ENCODE data around the gene CLRN2. TPM values are rescaled to one million over a fixed set of nuclear protein-coding genes. Genes with fewer than 3 reads are reported as not detected.

The CLRN2 gene
- total RNA-seq, 1 experiment from 2014 or later: not detected

DNA sequence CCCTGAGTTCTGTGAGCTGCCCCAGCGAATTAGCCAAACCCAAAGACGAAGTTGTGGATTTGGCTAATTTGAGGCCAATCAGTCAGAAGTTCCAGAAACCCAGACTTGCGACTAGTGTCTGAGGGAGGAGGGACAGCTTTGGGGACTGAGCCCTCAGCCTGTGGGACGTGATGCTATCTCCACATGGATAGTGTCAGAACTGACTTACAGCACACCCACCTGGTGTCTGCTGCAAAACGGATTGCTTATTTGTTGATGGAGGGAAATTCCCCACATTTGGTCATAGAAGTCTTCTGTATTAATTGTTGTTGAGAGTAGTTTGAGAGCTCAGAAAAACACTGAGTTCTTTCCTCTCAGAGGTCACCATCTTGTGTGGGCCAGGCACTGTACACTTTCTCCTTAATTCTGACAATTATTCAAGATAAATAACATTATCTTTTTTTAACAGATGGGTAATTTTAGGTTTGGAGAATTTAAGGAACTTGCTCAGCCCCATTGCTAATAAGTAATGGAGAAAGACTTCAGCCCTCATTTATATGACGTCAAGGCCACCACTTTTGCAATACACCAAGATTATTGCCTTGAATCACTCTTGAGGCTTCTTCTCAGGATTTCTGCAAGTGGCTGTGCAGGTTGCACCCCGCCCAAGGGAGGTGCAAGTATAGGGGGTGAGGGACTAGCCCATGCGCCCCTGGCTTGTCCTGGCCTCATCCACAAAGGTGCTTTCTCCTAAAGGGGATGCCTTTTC is 16.7 kb downstream of the CLRN2 start:
- DNase-seq (ENCODE audit: low read depth, low spot score) (no peak), ATAC-seq (no peak)
- CTCF ChIA-PET: no interaction called here
- Histone ChIP-seq H3K4me3 (replicated peaks in 1 of 2; ENCODE audit: low read depth in 1 of 2, low read length in 2 of 2) (no peak overlapping the region), H3K36me3 (ENCODE audit: control insufficient read depth in 1 of 2, insufficient read depth in 2 of 2, low read length in 2 of 2) (no peaks in the 10 kb centered on the region), H3K9me2 (ENCODE audit: insufficient read depth) (no peaks in the 10 kb centered on the region), H3K4me2 (ENCODE audit: low read length) (no peak overlapping the region), H4K20me1 (ENCODE audit: insufficient read depth) (no peaks in the 10 kb centered on the region), H3K27me3 (ENCODE audit: insufficient read depth, low read length) (peaks cover 4% of the 10 kb centered on the region; the same call in 1 of the 2 replicates), H3K27ac (ENCODE audit: low read depth, low read length) (no peak overlapping the region), H3K4me1 (ENCODE audit: control insufficient read depth in 1 of 2, insufficient read depth in 2 of 2, low read length in 2 of 2) (no peaks in the 10 kb centered on the region), H3K9ac (ENCODE audit: low read length) (no peak overlapping the region), H3K9me3 (ENCODE audit: control insufficient read depth in 1 of 2, insufficient read depth in 1 of 2, low read depth in 1 of 2, low read length in 2 of 2) (no peaks in the 10 kb centered on the region), H3K79me2 (ENCODE audit: insufficient read depth, low read length) (no peaks in the 10 kb centered on the region), H2AFZ (ENCODE audit: low read depth, low read length, poor library complexity, severe bottlenecking) (no peak overlapping the region)
- RAD21 ChIA-PET (ENCODE audit: low non-redundant PET in 1 of 2, low total read pairs in 2 of 2, uncharacterized antibody in 2 of 2, unreplicated experiment in 2 of 2): no interaction called here
- intact Hi-C loops (cut with micrococcal nuclease): no loop called here
- POLR2A ChIA-PET: no interaction called here
- TF ChIP-seq EZH2 (IDR thresholded peaks at IDR 0.05) (no peak), JUND (IDR thresholded peaks at IDR 0.05) (no peak), SP1 (IDR thresholded peaks at IDR 0.05; ENCODE audit: low read depth) (no peak), ZFX (IDR thresholded peaks at IDR 0.05) (no peak), POLR2AphosphoS5 (IDR thresholded peaks at IDR 0.05; ENCODE audit: low read depth, low read length) (no peak), FOSL1 (IDR thresholded peaks at IDR 0.05; ENCODE audit: low read depth) (no peak), EZH2phosphoT487 (IDR thresholded peaks at IDR 0.05; ENCODE audit: borderline replicate concordance) (no peak), EGR1 (IDR thresholded peaks at IDR 0.05; ENCODE audit: low read depth) (no peak), CBX3 (IDR thresholded peaks at IDR 0.05; ENCODE audit: low read depth) (no peak), ZNF274 (IDR thresholded peaks at IDR 0.05; ENCODE audit: low read depth, low read length) (no peak), TCF7L2 (IDR thresholded peaks at IDR 0.05; ENCODE audit: borderline replicate concordance, extremely low read depth, insufficient read depth, insufficient read length) (no peak), SIN3A (IDR thresholded peaks at IDR 0.05; ENCODE audit: low read depth) (no peak), SRF (IDR thresholded peaks at IDR 0.05; ENCODE audit: low read depth) (no peak), YY1 (IDR thresholded peaks at IDR 0.05; ENCODE audit: extremely low read depth, insufficient replicate concordance, low read depth, low read length) (no peak), CEBPB (IDR thresholded peaks at IDR 0.05; ENCODE audit: low read depth) (no peak)
- TF ChIP-seq, protein P1, sequence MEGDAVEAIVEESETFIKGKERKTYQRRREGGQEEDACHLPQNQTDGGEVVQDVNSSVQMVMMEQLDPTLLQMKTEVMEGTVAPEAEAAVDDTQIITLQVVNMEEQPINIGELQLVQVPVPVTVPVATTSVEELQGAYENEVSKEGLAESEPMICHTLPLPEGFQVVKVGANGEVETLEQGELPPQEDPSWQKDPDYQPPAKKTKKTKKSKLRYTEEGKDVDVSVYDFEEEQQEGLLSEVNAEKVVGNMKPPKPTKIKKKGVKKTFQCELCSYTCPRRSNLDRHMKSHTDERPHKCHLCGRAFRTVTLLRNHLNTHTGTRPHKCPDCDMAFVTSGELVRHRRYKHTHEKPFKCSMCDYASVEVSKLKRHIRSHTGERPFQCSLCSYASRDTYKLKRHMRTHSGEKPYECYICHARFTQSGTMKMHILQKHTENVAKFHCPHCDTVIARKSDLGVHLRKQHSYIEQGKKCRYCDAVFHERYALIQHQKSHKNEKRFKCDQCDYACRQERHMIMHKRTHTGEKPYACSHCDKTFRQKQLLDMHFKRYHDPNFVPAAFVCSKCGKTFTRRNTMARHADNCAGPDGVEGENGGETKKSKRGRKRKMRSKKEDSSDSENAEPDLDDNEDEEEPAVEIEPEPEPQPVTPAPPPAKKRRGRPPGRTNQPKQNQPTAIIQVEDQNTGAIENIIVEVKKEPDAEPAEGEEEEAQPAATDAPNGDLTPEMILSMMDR (IDR thresholded peaks at IDR 0.05 in 2 of 3, conservative IDR thresholded peaks at IDR 0.05 in 1 of 3; ENCODE audit: borderline replicate concordance in 1 of 3, insufficient read depth in 1 of 3, low read depth in 2 of 3, low read length in 2 of 3): no peak
- TF ChIP-seq, protein P2, sequence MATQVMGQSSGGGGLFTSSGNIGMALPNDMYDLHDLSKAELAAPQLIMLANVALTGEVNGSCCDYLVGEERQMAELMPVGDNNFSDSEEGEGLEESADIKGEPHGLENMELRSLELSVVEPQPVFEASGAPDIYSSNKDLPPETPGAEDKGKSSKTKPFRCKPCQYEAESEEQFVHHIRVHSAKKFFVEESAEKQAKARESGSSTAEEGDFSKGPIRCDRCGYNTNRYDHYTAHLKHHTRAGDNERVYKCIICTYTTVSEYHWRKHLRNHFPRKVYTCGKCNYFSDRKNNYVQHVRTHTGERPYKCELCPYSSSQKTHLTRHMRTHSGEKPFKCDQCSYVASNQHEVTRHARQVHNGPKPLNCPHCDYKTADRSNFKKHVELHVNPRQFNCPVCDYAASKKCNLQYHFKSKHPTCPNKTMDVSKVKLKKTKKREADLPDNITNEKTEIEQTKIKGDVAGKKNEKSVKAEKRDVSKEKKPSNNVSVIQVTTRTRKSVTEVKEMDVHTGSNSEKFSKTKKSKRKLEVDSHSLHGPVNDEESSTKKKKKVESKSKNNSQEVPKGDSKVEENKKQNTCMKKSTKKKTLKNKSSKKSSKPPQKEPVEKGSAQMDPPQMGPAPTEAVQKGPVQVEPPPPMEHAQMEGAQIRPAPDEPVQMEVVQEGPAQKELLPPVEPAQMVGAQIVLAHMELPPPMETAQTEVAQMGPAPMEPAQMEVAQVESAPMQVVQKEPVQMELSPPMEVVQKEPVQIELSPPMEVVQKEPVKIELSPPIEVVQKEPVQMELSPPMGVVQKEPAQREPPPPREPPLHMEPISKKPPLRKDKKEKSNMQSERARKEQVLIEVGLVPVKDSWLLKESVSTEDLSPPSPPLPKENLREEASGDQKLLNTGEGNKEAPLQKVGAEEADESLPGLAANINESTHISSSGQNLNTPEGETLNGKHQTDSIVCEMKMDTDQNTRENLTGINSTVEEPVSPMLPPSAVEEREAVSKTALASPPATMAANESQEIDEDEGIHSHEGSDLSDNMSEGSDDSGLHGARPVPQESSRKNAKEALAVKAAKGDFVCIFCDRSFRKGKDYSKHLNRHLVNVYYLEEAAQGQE (IDR thresholded peaks at IDR 0.05; ENCODE audit: low read depth): no peak
- TF ChIP-seq, protein P3, sequence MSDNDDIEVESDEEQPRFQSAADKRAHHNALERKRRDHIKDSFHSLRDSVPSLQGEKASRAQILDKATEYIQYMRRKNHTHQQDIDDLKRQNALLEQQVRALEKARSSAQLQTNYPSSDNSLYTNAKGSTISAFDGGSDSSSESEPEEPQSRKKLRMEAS (IDR thresholded peaks at IDR 0.05): no peak
- no TSS peak for BruUV-seq (replicated peaks)

Data from HCT116 (cell line).